ENCODE data around the gene PRSS36. TPM values are rescaled to one million over a fixed set of nuclear protein-coding genes. Genes with fewer than 3 reads are reported as not detected.
A peak's percentile ranks its signal among the peaks of the same experiment; 100 is the strongest.

Gene PRSS36
- total and polyA plus RNA-seq, 2 donors = 2.0 to 2.6 TPM

GRCh38 chr16:31113121-31114120 is 36.4 kb downstream of the PRSS36 start:
- Histone ChIP-seq H3K27ac (ENCODE audit: low read depth) (no peak overlapping the region), H3K4me1 (ENCODE audit: insufficient read depth) (peaks cover 2% of the 10 kb centered on the region), H3K4me3 (ENCODE audit: low read depth, low read length) (no peak overlapping the region), H3K36me3 (ENCODE audit: insufficient read depth) (no peaks in the 10 kb centered on the region)
- WGBS = 76% methylated on average over 5 of the region's 5 CpGs
- no peak for DNase-seq (ENCODE audit: extremely low spot score)

GRCh38 chr16:31112711-31113110 is 37.2 kb downstream of the PRSS36 start:
- WGBS = 83% methylated on average over 2 of the region's 2 CpGs
- Histone ChIP-seq H3K27ac (ENCODE audit: low read depth) (no peak overlapping the region), H3K4me3 (ENCODE audit: low read depth, low read length) (no peak overlapping the region), H3K4me1 (ENCODE audit: insufficient read depth) (peaks cover 2% of the 10 kb centered on the region), H3K36me3 (ENCODE audit: insufficient read depth) (no peaks in the 10 kb centered on the region)
- DNase-seq (ENCODE audit: extremely low spot score) = no peak

GRCh38 chr16:31111881-31112466 is 37.9 kb downstream of the PRSS36 start:
- H3K4me1 ChIP-seq (ENCODE audit: insufficient read depth) = peaks cover 2% of the 10 kb centered on the region
- H3K27ac ChIP-seq (ENCODE audit: low read depth) = no peak overlapping the region
- DNase-seq (ENCODE audit: extremely low spot score) = no peak
- no peaks in the 10 kb centered on the region for H3K36me3 ChIP-seq (ENCODE audit: insufficient read depth)
- 94% methylated on average over 23 of the region's 23 CpGs for WGBS
- H3K4me3 ChIP-seq (ENCODE audit: low read depth, low read length) = no peak overlapping the region

DNA sequence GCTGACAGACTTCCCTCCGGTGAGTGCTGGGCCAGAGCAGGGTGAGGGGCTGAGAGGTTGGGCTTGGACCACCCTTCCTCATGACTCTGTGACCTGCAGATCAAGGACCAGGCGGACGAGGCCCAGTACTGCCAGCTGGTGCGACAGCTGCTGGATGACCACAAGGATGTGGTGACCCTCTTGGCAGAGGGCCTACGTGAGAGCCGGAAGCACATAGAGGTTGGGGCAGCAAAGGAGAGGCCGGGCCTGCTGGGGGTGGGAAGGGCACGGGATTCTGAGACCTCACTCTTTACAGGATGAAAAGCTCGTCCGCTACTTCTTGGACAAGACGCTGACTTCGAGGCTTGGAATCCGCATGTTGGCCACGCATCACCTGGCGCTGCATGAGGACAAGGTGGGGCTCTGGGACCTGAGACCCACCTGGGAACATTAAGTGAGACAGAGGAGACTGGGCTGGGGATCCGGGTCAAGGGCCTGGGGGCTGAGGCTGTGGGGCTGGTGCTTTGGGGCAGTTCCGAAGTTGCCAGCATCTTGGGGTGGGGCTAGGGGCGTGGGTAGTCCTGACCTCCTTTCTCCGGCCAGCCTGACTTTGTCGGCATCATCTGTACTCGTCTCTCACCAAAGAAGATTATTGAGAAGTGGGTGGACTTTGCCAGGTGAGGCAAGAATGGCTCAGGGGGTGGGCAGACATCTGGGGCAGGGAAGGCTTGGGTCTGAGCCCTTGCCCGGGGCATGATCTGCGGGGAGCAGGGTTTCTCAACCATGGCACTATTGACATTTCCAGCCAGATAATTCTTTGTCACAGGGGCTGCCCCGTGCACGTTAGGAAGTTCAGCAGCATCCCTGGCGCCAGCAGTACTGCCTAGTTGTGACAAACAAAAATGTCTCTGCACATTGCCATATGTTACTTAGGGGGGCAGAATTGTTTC is 39.5 kb downstream of the PRSS36 start:
- DNase-seq (ENCODE audit: extremely low spot score) = no peak

DNA sequence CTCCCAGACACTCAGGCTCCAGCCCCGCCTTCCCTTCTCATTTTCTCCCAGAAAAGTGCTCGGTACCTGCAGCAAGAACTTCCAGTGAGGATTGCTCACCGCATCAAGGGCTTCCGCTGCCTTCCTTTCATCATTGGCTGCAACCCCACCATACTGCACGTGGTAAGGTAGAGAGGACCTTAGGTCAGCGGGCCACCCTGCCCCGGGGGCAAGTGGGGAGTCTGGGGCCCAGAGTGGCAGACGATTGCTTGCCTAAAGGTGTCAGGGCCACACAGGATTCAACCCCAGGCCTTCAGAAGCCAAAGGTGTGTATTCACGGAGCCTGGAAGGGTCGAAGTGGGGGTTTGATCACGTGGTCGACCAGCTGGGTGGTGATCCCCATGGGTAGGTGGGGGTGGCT is 40.2 kb downstream of the PRSS36 start:
- DNase-seq (ENCODE audit: extremely low spot score) = no peak
- H3K4me1 ChIP-seq (ENCODE audit: insufficient read depth) = peaks cover 1% of the 10 kb centered on the region
- no peak overlapping the region for H3K4me3 ChIP-seq (ENCODE audit: low read depth, low read length)
- WGBS = 91% methylated on average over 12 of the region's 12 CpGs
- H3K36me3 ChIP-seq (ENCODE audit: insufficient read depth) = no peaks in the 10 kb centered on the region
- no peak overlapping the region for H3K27ac ChIP-seq (ENCODE audit: low read depth)

More for the DNA sequence above, 39.5 kb downstream of the PRSS36 start:
- Histone ChIP-seq H3K4me1 (ENCODE audit: insufficient read depth) (peaks cover 1% of the 10 kb centered on the region), H3K27ac (ENCODE audit: low read depth) (no peak overlapping the region), H3K4me3 (ENCODE audit: low read depth, low read length) (no peak overlapping the region), H3K36me3 (ENCODE audit: insufficient read depth) (no peaks in the 10 kb centered on the region)
- 89% methylated on average over 26 of the region's 26 CpGs for WGBS

DNA sequence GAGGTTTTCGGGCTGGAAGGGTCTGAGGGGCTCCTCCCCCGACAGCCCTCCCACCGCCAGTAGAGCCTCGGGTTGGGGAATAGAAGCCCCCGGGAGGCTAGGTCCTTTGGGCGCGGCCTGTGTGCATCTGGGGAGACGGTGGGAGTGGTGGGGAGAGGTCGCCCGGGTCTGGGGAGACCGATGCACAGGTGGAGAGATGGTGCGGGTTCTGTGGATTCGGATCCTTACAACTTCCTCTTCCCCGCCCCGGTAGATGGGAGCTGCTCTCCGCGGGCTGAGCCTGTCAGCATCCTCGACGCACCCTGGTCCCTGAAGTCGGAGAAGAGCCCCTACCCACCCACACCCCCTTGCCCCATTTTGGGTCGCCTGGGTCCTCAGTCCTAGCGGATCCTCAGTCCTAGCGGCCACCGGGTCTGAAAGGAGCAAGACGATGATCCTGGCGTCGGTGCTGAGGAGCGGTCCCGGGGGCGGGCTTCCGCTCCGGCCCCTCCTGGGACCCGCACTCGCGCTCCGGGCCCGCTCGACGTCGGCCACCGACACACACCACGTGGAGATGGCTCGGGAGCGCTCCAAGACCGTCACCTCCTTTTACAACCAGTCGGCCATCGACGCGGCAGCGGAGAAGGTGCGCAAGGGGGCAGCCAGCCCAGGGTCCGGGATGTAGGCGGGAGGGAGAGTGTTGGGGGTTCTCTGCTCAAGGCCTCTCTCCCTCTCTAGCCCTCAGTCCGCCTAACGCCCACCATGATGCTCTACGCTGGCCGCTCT is 40.9 kb downstream of the PRSS36 start:
- H3K4me3 ChIP-seq (ENCODE audit: low read depth, low read length) = peak overlapping the region; percentile 92
- WGBS = 30% methylated on average over 57 of the region's 57 CpGs
- H3K4me1 ChIP-seq (ENCODE audit: insufficient read depth) = peaks cover 1% of the 10 kb centered on the region
- no peak for DNase-seq (ENCODE audit: extremely low spot score)
- peak overlapping the region; percentile 92 for H3K27ac ChIP-seq (ENCODE audit: low read depth)
- H3K36me3 ChIP-seq (ENCODE audit: insufficient read depth) = no peaks in the 10 kb centered on the region

DNA sequence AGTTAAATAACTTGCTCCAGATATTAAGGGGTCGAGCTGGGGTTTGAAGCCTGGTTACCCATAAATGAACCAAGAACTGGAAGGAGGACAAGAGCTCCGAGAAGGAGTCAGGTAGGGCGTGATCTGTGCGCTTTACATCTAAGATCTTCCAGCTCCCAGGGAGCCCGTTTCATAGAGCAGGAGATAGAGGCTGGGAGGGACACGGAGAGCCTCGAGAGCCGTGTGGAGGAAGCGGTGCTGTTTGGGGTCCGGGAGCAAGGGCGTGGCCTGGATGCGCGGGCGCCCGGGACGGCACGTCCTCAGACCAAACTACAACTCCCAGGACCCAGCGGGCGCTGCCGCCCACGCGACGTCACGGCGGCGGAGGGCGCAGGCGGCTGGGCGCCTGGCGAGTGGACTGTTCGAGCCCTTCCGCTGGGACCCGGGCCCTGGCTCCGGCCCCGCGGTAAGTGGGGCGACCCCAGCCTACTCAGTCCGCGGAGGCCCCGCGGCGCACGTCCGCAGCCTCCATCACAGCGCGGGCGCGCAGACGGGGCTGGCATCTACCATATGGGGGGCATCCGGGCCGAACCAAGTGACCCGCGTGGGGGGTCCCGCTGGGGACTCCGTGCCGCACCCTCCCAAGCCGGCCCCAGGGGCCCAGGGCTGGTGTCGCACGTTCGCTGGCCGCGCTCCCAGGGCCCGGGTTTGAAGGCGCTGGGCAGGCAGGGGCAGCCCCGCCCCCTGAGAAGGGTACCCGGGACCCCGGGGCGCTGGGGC is 41.7 kb downstream of the PRSS36 start, which contains the start of gene BCKDK:
TSS of gene BCKDK (plus strand) at position 352 of the 759 bp plus-strand sequence. CDS start 838 bp downstream, outside the sequence.
- Histone ChIP-seq H3K4me3 (ENCODE audit: low read depth, low read length) (peak within 1 kb of the TSS; percentile 92), H3K27ac (ENCODE audit: low read depth) (peak within 1 kb of the TSS; percentile 92), H3K4me1 (ENCODE audit: insufficient read depth) (peaks cover 1% of the 10 kb centered on the region), H3K36me3 (ENCODE audit: insufficient read depth) (no peaks in the 10 kb centered on the region)
- DNase-seq (ENCODE audit: extremely low spot score) = no peak
- WGBS = 3% methylated on average over 68 of the region's 68 CpGs

DNA sequence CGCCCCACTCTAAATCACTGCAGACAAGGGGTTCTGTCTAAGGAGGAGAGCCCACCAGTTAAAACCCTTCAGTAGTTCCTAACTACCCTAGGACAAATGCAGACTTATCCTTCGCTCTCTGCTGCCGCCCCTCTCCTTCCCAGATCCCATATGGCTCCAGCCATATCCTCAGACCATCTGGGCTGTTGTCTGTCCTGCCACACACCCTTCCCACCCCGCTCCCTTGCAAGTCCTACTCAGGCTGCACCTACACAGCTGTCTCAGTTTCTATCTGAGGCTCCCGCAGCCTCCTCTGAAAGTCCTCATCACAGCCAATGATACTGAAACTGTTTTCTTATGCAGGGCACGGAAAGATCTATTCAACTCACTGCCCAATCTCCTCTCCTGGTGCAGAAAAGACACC is 42.4 kb downstream of the PRSS36 start:
- no peak for DNase-seq (ENCODE audit: extremely low spot score)
- peaks cover 1% of the 10 kb centered on the region for H3K4me1 ChIP-seq (ENCODE audit: insufficient read depth)
- no peak overlapping the region for H3K4me3 ChIP-seq (ENCODE audit: low read depth, low read length)
- no peak overlapping the region for H3K27ac ChIP-seq (ENCODE audit: low read depth)
- H3K36me3 ChIP-seq (ENCODE audit: insufficient read depth) = no peaks in the 10 kb centered on the region
- 93% methylated on average over 6 of the region's 6 CpGs for WGBS

DNA sequence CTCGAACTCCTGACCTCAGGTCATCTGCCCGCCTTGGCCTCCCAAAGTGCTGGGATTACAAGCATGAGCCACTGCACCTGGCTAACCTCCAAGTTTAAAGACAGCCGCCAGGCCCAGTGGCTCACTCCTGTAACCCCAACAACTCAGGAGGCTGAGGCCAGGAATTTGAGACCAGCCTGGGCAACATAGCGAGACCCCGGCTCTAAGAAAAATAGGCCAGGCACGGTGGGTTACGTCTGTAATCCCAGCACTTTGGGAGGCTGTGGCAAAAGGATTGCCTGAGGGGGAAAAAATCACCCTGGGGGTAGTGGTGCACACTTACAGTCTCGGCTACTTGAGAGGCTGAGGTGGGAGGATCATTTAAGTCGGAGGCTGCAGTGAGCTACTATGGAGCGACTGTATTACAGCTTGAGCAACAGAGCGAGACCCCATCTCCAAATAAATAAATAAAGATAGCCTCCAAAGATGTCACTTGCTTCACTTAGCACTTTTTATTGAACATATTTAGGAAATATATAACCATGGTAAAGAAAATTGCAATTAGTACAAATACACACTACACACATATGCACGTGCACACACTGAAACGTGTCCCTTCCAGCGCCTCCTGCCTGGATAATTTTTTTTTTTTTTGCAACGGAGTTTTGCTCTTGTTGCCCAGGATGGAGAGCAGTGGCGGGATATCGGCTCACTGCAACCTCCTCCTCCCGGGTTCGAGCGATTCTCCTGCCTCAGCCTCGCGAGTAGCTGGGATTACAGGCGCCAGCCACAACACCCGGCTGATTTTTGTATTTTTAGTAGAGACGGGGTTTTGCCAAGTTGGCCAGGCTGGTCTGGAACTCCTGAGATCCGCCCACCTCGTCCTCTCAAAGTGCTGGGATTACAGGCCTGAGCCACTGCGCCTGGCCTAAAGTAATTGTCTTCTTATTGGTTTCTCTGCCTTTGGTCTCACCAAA is 43.1 kb downstream of the PRSS36 start:
- no peaks in the 10 kb centered on the region for H3K36me3 ChIP-seq (ENCODE audit: insufficient read depth)
- H3K4me3 ChIP-seq (ENCODE audit: low read depth, low read length) = no peak overlapping the region
- no peak overlapping the region for H3K27ac ChIP-seq (ENCODE audit: low read depth)
- peaks cover 1% of the 10 kb centered on the region for H3K4me1 ChIP-seq (ENCODE audit: insufficient read depth)
- no peak for DNase-seq (ENCODE audit: extremely low spot score)
- 90% methylated on average over 28 of the region's 28 CpGs for WGBS

- no peak overlapping the region for H3K27ac ChIP-seq (ENCODE audit: low read depth)
- no peak overlapping the region for H3K4me3 ChIP-seq (ENCODE audit: low read depth, low read length)
- WGBS = 20% methylated on average over 33 of the region's 33 CpGs
- no peak for DNase-seq (ENCODE audit: extremely low spot score)
- no peaks in the 10 kb centered on the region for H3K36me3 ChIP-seq (ENCODE audit: insufficient read depth)
- peaks cover 1% of the 10 kb centered on the region for H3K4me1 ChIP-seq (ENCODE audit: insufficient read depth)
These were observed 44.1 kb downstream of the PRSS36 start for GRCh38 chr16:31105677-31106213.
